ENCODE data around the gene LRP2BP.

GRCh38 chr4:185437809-185438208, 42.1 kb upstream of the LRP2BP start:
- TF ChIP-seq CTCF (conservative IDR thresholded peaks at IDR 0.05): no peak
- TF ChIP-seq ZFX (IDR thresholded peaks at IDR 0.05): no peak

Data from C4-2B (cell line).